GM11168 (cell line): ENCODE results near the gene DUS3L.
"Not testable (repeated sequence)": the region's sequence is repeated elsewhere in the genome, so short reads cannot be mapped to it uniquely, and the experiment has no call there.

Experiments used
- in situ Hi-C: fragments of 300-500 bp; cut with MboI; formaldehyde crosslinking; loops from one replicate; pipeline ENCODE4 v1.12.0; 2022; ENCODE audit warnings: low sequenced_read_pairs; ENCODE audit not compliant: unreplicated experiment

DUS3L gene

GRCh38 chr19:5775668-5776309, 15.2 kb downstream of the DUS3L start:
- in situ Hi-C loops, result no loop called here

DNA sequence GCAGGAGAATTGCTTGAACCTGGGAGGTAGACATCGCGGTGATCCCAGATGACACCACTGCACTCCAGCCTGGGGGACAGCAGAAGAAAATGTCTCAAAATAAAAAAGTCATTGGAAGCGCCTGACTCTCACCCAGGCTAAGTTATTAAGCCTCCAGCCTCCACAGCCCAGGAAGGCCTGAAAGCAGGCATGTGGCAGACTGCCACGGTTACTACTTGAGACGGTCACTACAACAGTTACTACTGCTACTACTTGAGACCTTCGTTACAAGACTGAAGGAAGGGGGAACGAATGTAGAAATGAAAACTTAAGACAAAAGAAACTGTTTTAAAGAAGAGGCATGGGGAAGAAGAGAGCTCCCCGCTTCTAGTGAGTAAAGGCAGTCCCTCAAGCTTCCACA, 16.0 kb downstream of the DUS3L start:
- in situ Hi-C loops, result no loop called here

GRCh38 chr19:5773276-5773675, 17.7 kb downstream of the DUS3L start:
- in situ Hi-C loops, result no loop called here

GRCh38 chr19:5772416-5772815, 18.5 kb downstream of the DUS3L start:
- in situ Hi-C loops, result no loop called here

- in situ Hi-C loops, result no loop called here
Observed at GRCh38 chr19:5767949-5768348, 23.0 kb downstream of the DUS3L start.

DNA sequence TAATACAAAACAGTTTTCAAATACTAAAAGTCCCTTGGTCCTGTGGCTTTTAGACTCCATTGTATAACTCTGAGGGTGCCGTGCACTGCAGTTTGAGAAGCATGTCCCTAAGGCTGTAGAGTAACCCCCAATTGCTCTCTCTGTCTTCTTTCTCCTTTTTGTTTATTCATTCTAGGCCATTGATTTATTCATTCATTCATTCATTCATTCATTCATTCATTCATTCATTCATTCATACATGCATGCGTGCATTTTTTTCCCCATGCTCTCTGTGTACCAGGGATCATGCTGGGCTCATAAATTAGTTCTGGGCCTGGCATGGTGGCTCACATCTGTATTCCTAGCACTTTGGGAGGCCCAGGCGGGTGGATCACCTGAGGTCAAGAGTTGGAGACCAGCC, 25.7 kb downstream of the DUS3L start:
- in situ Hi-C loops, result no loop called here

- in situ Hi-C loops, result no loop called here
Observed at GRCh38 chr19:5762608-5763217, 28.2 kb downstream of the DUS3L start.

- in situ Hi-C loops, result no loop called here
Observed at GRCh38 chr19:5753743-5754142, 37.2 kb downstream of the DUS3L start.

DNA sequence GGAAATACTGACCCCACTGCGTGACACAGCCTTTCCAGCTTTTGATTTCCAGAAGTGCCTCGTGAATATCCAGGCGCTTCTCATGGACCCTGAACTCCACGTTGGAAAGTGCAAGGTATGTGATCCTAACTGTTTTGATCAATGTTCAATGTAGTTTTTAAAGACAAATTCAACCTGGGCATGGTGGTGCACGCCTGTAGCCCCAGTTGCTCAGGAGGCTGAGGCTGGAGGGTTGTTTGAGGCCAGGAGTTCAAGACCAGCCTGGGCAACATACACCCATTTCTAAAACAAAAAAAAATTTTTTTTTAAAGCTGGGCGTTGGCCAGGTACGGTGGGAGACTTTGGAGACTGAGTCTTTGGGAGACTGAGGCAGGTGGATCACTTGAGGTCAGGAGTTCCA, 39.3 kb downstream of the DUS3L start:
- in situ Hi-C loops, result no loop called here

DNA sequence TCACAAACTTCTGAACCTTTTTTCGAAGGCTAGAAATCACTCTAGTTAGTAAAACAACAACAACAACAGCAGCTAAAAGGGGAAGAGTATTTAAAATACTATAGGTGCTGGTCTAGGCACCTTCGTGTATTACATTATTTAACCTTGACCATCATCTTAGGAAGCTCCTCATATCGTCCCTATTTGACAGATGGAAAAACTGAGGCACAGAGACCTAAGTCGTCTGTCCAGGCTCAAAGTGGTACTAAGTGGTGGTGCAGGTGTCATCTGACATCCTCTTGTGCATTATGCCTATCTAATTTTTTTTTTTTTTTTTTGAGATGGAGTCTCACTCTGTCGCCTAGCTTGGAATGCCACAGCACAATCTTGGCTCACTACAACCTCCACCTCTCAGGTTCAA, 41.5 kb downstream of the DUS3L start:
- in situ Hi-C loops, result no loop called here

GRCh38 chr19:5748920-5749319, 42.0 kb downstream of the DUS3L start:
- in situ Hi-C loops, result not testable (repeated sequence)

GRCh38 chr19:5744999-5745398, 46.0 kb downstream of the DUS3L start:
- in situ Hi-C loops, result not testable (repeated sequence)

DNA sequence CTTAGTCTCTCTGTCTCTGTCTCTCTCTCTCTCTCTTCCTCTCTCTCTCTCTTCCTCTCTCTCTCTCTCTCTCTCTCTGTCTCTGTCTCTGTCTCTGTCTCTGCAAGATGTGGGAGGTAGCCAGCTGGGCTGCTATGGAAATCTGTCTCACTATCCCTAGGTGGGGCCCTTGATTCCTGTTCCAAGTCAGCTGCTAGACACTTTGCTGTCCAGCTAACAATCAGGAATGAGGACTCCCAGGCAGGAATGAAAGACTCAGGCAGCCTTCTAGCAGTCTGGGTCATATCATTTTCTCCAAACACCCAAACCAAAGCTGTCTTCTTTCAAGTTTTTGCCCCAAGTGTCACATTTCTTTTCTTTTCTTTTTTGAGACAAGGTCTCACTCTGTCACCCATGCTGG, 47.3 kb downstream of the DUS3L start:
- in situ Hi-C loops, result no loop called here

DNA sequence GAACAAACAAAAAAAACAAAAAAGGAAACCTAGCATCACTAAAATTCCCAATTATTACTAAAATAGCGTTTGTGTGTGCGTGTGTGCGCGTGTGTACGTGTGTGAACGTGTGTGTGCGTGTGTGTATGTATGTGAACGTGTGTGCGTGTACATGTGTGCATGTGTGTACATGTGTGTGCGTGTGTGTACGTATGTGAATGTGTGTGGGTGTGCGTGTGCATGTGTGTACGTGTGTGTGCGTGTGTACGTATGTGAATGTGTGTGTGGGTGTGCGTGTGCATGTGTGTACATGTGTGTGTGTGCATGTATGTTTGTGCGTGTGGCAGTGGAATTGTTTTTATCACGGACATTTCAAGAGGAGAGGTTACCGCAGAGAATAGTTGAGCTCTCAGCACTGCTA, 48.9 kb downstream of the DUS3L start:
- in situ Hi-C loops, result no loop called here

GRCh38 chr19:5738423-5738822, 52.5 kb downstream of the DUS3L start:
- in situ Hi-C loops, result no loop called here
